Fibroblast of lung (primary cell): ENCODE results near the gene SPEF1. TPM values are rescaled to one million over a fixed set of nuclear protein-coding genes. Genes with fewer than 3 reads are reported as not detected.
A peak's percentile ranks its signal among the peaks of the same experiment; 100 is the strongest.

ENCODE experiments used
- DNase-seq, 2 donors: peaks; one replicate each; pipeline versions ENCODE4 v3.0.0 to v3.0.0-alpha.2; 2010; ENCODE audit warnings: low read depth in 2 of 2
- H2AFZ ChIP-seq: 2 replicates; pipeline ENCODE4 v1.5.1; 2012; ENCODE audit warnings: low read length, control low read depth, inconsistent platforms
- H3K27ac ChIP-seq: 2 replicates; pipeline ENCODE4 v1.5.1; 2011; ENCODE audit warnings: low read length, control low read depth; ENCODE audit not compliant: insufficient read depth
- H3K27me3 ChIP-seq: 2 replicates; pipeline ENCODE4 v1.5.1; 2011; ENCODE audit warnings: mild to moderate bottlenecking, low read length; ENCODE audit not compliant: control insufficient read depth, insufficient read depth
- H3K36me3 ChIP-seq: 2 replicates; pipeline ENCODE4 v1.5.1; 2011; ENCODE audit warnings: low read length; ENCODE audit not compliant: control insufficient read depth, insufficient read depth
- H3K4me1 ChIP-seq: 2 replicates; pipeline ENCODE4 v1.5.1; 2011; ENCODE audit warnings: low read length; ENCODE audit not compliant: control insufficient read depth, insufficient read depth; ENCODE audit errors: extremely low read depth
- H3K4me2 ChIP-seq: 2 replicates; pipeline ENCODE4 v1.5.1; 2011; ENCODE audit warnings: low read length, control low read depth; ENCODE audit not compliant: insufficient read depth; ENCODE audit errors: extremely low read depth
- H3K4me3 ChIP-seq, 4 experiments: fragments of 200-600 bp in 1 of 4; sonication (generic) in 1 of 4; replicated peaks in 1 of 4; 2 replicates each; pipeline ENCODE4 v1.5.1; 2011 to 2016; ENCODE audit warnings: low read length in 4 of 4, low read depth in 3 of 4, mild to moderate bottlenecking in 3 of 4, control low read depth in 2 of 4, inconsistent platforms in 1 of 4, mixed read lengths in 1 of 4; ENCODE audit not compliant: insufficient read depth in 1 of 4; ENCODE audit errors: control extremely low read depth in 1 of 4
- H3K79me2 ChIP-seq: 2 replicates; pipeline ENCODE4 v1.5.1; 2012; ENCODE audit warnings: mild to moderate bottlenecking, low read length, inconsistent platforms; ENCODE audit not compliant: control insufficient read depth, insufficient read depth
- H3K9ac ChIP-seq: 2 replicates; pipeline ENCODE4 v1.5.1; 2011; ENCODE audit warnings: mild to moderate bottlenecking, low read length, control low read depth; ENCODE audit not compliant: insufficient read depth
- H3K9me3 ChIP-seq: 2 replicates; pipeline ENCODE4 v1.5.1; 2012; ENCODE audit warnings: low read depth, low read length; ENCODE audit not compliant: control insufficient read depth, insufficient read depth
- H4K20me1 ChIP-seq: 2 replicates; pipeline ENCODE4 v1.5.1; 2011; ENCODE audit warnings: low read length; ENCODE audit not compliant: control insufficient read depth, insufficient read depth; ENCODE audit errors: extremely low read depth
- CTCF ChIP-seq, 2 donors: IDR thresholded peaks in 1 of 2; conservative IDR thresholded peaks in 1 of 2; 1 replicate in 1 of 2; 2 replicates in 1 of 2; pipeline ENCODE4 v1.5.1; 2011 to 2012; ENCODE audit warnings: low read length in 2 of 2, control low read depth in 1 of 2, inconsistent platforms in 1 of 2, low read depth in 1 of 2, mild to moderate bottlenecking in 1 of 2
- EZH2 ChIP-seq: IDR thresholded peaks from 2 replicates; pipeline ENCODE4 v1.5.1; 2012; ENCODE audit warnings: low read length, control low read depth, mild to moderate bottlenecking; ENCODE audit errors: missing control alignments
- polyA plus RNA-seq, 2 donors: library from polyadenylated mRNA; depleted of rRNA in 1 of 2; stranded (reverse) in 1 of 2; unstranded in 1 of 2; fragments of >200 nt; gene quantifications; 2 replicates each; pipeline ENCODE4 v1.2.1, GENCODE V29; 2011 to 2012; ENCODE audit warnings: missing spikeins in 1 of 2
- total RNA-seq: library from RNA; depleted of rRNA; stranded (reverse); fragments of >200 nt; gene quantifications from 2 replicates; pipeline ENCODE4 v1.2.1, GENCODE V29; 2014

SPEF1 gene
- total and polyA plus RNA-seq, 2 donors (not counting 1 experiment from before 2014, with no cell fraction given) = 0.07 to 0.17 TPM

- Histone ChIP-seq H3K9me3 (no peaks in the 10 kb centered on the region), H3K4me2 (peak overlapping the region; percentile 92), H3K79me2 (peaks cover 8% of the 10 kb centered on the region), H3K27me3 (no peaks in the 10 kb centered on the region), H3K9ac (peak overlapping the region; percentile 100), H3K27ac (peak overlapping the region; percentile 100), H4K20me1 (no peaks in the 10 kb centered on the region), H3K4me3 (peak overlapping the region; percentile 67 to 93 (median 90)), H3K36me3 (peaks cover 19% of the 10 kb centered on the region), H3K4me1 (peaks cover 9% of the 10 kb centered on the region), H2AFZ (peak overlapping the region; percentile 29)
- TF ChIP-seq CTCF (conservative IDR thresholded peaks at IDR 0.05 in 1 of 2, IDR thresholded peaks at IDR 0.05 in 1 of 2; ENCODE audit: low read depth in 1 of 2, low read length in 2 of 2) = no peak
- no peak for TF ChIP-seq EZH2
- no peak for DNase-seq
These were observed 39.9 kb upstream of the SPEF1 start for GRCh38 chr20:3820901-3821727.

GRCh38 chr20:3820048-3820900 is 39.0 kb upstream of the SPEF1 start, which contains the start of gene AP5S1:
Gene AP5S1, plus strand, starts transcription at chr20:3820547. Its CDS starts 1,571 bp downstream, at chr20:3822118.
- H3K9ac ChIP-seq = peak within 1 kb of the TSS; percentile 100
- no peaks in the 10 kb centered on the region for H4K20me1 ChIP-seq
- peaks cover 15% of the 10 kb centered on the region for H3K36me3 ChIP-seq
- no peaks in the 10 kb centered on the region for H3K9me3 ChIP-seq
- peak within 1 kb of the TSS; percentile 100 for H3K27ac ChIP-seq
- TF ChIP-seq EZH2 = no peak
- TF ChIP-seq CTCF (conservative IDR thresholded peaks at IDR 0.05 in 1 of 2, IDR thresholded peaks at IDR 0.05 in 1 of 2; ENCODE audit: low read depth in 1 of 2, low read length in 2 of 2) = peak; percentile 62 to 90
- H3K4me2 ChIP-seq = peak within 1 kb of the TSS; percentile 92
- H3K27me3 ChIP-seq = no peaks in the 10 kb centered on the region
- DNase-seq = peak; percentile 96 to 97
- peak within 1 kb of the TSS; percentile 67 to 93 (median 90) for H3K4me3 ChIP-seq
- H3K79me2 ChIP-seq = peaks cover 8% of the 10 kb centered on the region
- peak within 1 kb of the TSS; percentile 92 for H2AFZ ChIP-seq
- H3K4me1 ChIP-seq = peaks cover 9% of the 10 kb centered on the region
